NCI-H187 treated with DMSO at 0.1 percent for 48 hours (cell line): ENCODE measurements around the gene KCNQ4.

Source experiments
- DNase-seq: peaks from one replicate; lab custom pipeline; 2025; lab: John Stamatoyannopoulos, UW

Gene KCNQ4

GRCh38 chr1:40820251-40820797 is 36.7 kb downstream of the KCNQ4 start:
- no peak for DNase-seq

GRCh38 chr1:40820911-40821693 is 37.5 kb downstream of the KCNQ4 start:
- no peak for DNase-seq

- DNase-seq: no peak
These were observed 39.3 kb downstream of the KCNQ4 start for GRCh38 chr1:40822890-40823289.

GRCh38 chr1:40823345-40823744 is 39.8 kb downstream of the KCNQ4 start:
- no peak for DNase-seq

- DNase-seq: no peak
These were observed 40.4 kb downstream of the KCNQ4 start for GRCh38 chr1:40823983-40824382.

GRCh38 chr1:40824591-40825434 is 41.2 kb downstream of the KCNQ4 start:
- DNase-seq: no peak

- DNase-seq: no peak
These were observed 41.8 kb downstream of the KCNQ4 start for GRCh38 chr1:40825435-40825788.

GRCh38 chr1:40825996-40826395 is 42.4 kb downstream of the KCNQ4 start:
- DNase-seq: no peak

- DNase-seq: no peak
These were observed 46.2 kb downstream of the KCNQ4 start for GRCh38 chr1:40829631-40830245.

GRCh38 chr1:40830419-40830943 is 46.9 kb downstream of the KCNQ4 start:
- no peak for DNase-seq

- no peak for DNase-seq
These were observed 47.6 kb downstream of the KCNQ4 start for GRCh38 chr1:40831001-40831732.

GRCh38 chr1:40833979-40834378 is 50.4 kb downstream of the KCNQ4 start:
- no peak for DNase-seq

- DNase-seq: no peak
These were observed 51.5 kb downstream of the KCNQ4 start for GRCh38 chr1:40834968-40835545.

GRCh38 chr1:40836283-40836682 is 52.7 kb downstream of the KCNQ4 start:
- DNase-seq: no peak

GRCh38 chr1:40837601-40838000 is 54.0 kb downstream of the KCNQ4 start:
- no peak for DNase-seq

GRCh38 chr1:40838045-40838979 is 54.7 kb downstream of the KCNQ4 start:
- DNase-seq: no peak

GRCh38 chr1:40838980-40839942 is 55.7 kb downstream of the KCNQ4 start:
- DNase-seq: no peak

- no peak for DNase-seq
These were observed 56.4 kb downstream of the KCNQ4 start for GRCh38 chr1:40839943-40840335.
